Measurements from ENCODE around the gene OSBPL5. TPM values are rescaled to one million over a fixed set of nuclear protein-coding genes. Genes with fewer than 3 reads are reported as not detected.

OSBPL5 gene
- total and polyA plus RNA-seq, 2 of the 4 experiments (the other 2 are of a cell fraction), result 14.9 to 22.3 TPM

GRCh38 chr11:3133261-3134217 is 31.6 kb downstream of the OSBPL5 start (continued):
- TF ChIP-seq MXI1 (IDR thresholded peaks at IDR 0.05; ENCODE audit: borderline replicate concordance, low read depth, low read length), result no peak

GRCh38 chr11:3132831-3133260 is 32.3 kb downstream of the OSBPL5 start:
- Histone ChIP-seq H3K4me2 (ENCODE audit: low read depth, low read length) (no peak overlapping the region), H3K4me3 (ENCODE audit: insufficient read depth, low read depth, low read length) (no peak overlapping the region), H3K18ac (ENCODE audit: low read depth, low read length) (no peak overlapping the region), H4K8ac (ENCODE audit: low read depth in 2 of 2, low read length in 2 of 2) (no peak overlapping the region), H4K91ac (ENCODE audit: insufficient read depth, low read depth, low read length) (no peak overlapping the region), H3K79me1 (ENCODE audit: low read depth in 1 of 2, low read length in 2 of 2) (peaks cover 5 to 62% of the 10 kb centered on the region in 2 experiments; a peak in 3 of 4 replicates), H3K36me3 (ENCODE audit: control insufficient read depth, insufficient read depth, low read length) (peaks cover 11% of the 10 kb centered on the region), H3K4ac (ENCODE audit: low read depth, low read length) (no peak overlapping the region), H3K14ac (replicated peaks; ENCODE audit: low read depth, low read length) (no peak overlapping the region), H2AK5ac (ENCODE audit: low read depth, low read length) (no peak overlapping the region), H3K23ac (ENCODE audit: low read depth, low read length) (no peak overlapping the region), H3K27me3 (ENCODE audit: control insufficient read depth, insufficient read depth, low read length) (no peaks in the 10 kb centered on the region), H3K9ac (ENCODE audit: low read depth, low read length) (no peak overlapping the region), H3K56ac (ENCODE audit: extremely low read depth, insufficient read depth, low read length) (no peak overlapping the region), H3K27ac (ENCODE audit: insufficient read depth, low read length) (no peak overlapping the region), H3K4me1 (ENCODE audit: control insufficient read depth, insufficient read depth, low read length) (no peaks in the 10 kb centered on the region; the same call in 1 of the 2 replicates), H2BK15ac (ENCODE audit: low read depth, low read length) (no peak overlapping the region), H2BK20ac (ENCODE audit: low read depth, low read length) (no peak overlapping the region), H2BK120ac (ENCODE audit: low read depth, low read length) (no peak overlapping the region), H4K5ac (ENCODE audit: low read depth, low read length) (no peak overlapping the region), H3K9me3 (ENCODE audit: control insufficient read depth, insufficient read depth, low read length) (no peaks in the 10 kb centered on the region), H4K20me1 (ENCODE audit: insufficient read depth, low read length) (peaks cover 64% of the 10 kb centered on the region), H3K9me1 (ENCODE audit: insufficient read depth, low read length) (0 out of 2 replicates have a peak, but pooled peaks cover 3% of the 10 kb centered on the region), H2BK5ac (ENCODE audit: low read depth, low read length, poor library complexity, severe bottlenecking) (no peak overlapping the region), H2AK9ac (replicated peaks; ENCODE audit: low read depth, low read length, poor library complexity) (no peak overlapping the region), H2AFZ (replicated peaks; ENCODE audit: low read length, poor library complexity) (no peak overlapping the region)
- dilution Hi-C loops (cut with HindIII; ENCODE audit: low sequenced_read_pairs, unreplicated experiment) (no loop called here), intact Hi-C loops (cut with micrococcal nuclease) (no loop called here), in situ Hi-C loops (cut with MboI; ENCODE audit: low sequenced_read_pairs) (no loop called here)
- no TSS peak for BruUV-seq (replicated peaks)
- 96% methylated on average over 4 of the region's 8 CpGs; no CpG with 5 or more reads in 1 of the 2 experiments for WGBS, 2 experiments (ENCODE audit: extremely low coverage in 2 of 2, insufficient read length in 1 of 2)
- ATAC-seq (ENCODE audit: low read depth), result no peak
- no peak for DNase-seq
- POLR2A ChIA-PET (ENCODE audit: unreplicated experiment), result no interaction called here
- CTCF ChIA-PET, result no interaction called here
- TF ChIP-seq SMC3 (IDR thresholded peaks at IDR 0.05; ENCODE audit: low read depth, low read length), result no peak
- TF ChIP-seq ELK1 (IDR thresholded peaks at IDR 0.05; ENCODE audit: borderline replicate concordance, low read depth, low read length), result no peak
- TF ChIP-seq RAD21 (IDR thresholded peaks at IDR 0.05; ENCODE audit: low read length), result no peak
- no peak for TF ChIP-seq CHD1 (IDR thresholded peaks at IDR 0.05; ENCODE audit: low read depth, low read length)
- TF ChIP-seq CTCF (conservative IDR thresholded peaks at IDR 0.05; ENCODE audit: low read depth, low read length), result no peak
- TF ChIP-seq MAFK (IDR thresholded peaks at IDR 0.05; ENCODE audit: low read depth, low read length), result no peak
- TF ChIP-seq, protein P1, sequence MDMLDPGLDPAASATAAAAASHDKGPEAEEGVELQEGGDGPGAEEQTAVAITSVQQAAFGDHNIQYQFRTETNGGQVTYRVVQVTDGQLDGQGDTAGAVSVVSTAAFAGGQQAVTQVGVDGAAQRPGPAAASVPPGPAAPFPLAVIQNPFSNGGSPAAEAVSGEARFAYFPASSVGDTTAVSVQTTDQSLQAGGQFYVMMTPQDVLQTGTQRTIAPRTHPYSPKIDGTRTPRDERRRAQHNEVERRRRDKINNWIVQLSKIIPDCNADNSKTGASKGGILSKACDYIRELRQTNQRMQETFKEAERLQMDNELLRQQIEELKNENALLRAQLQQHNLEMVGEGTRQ (IDR thresholded peaks at IDR 0.05; ENCODE audit: low read depth, low read length), result no peak
- TF ChIP-seq RFX5 (IDR thresholded peaks at IDR 0.05; ENCODE audit: low read depth, low read length), result no peak
- no peak for TF ChIP-seq MAZ (IDR thresholded peaks at IDR 0.05; ENCODE audit: borderline replicate concordance, low read depth, low read length)
- no peak for TF ChIP-seq POLR2A (IDR thresholded peaks at IDR 0.05; ENCODE audit: low read depth, low read length)
- TF ChIP-seq BHLHE40 (IDR thresholded peaks at IDR 0.05; ENCODE audit: low read depth, low read length), result no peak

Data from IMR-90 (cell line).